AG04449 (cell line): ENCODE results near the gene FOXP1.

Experiments used
- CTCF ChIA-PET: fragments of 350-600 bp; formaldehyde crosslinking; extraction: SDS; loops from one replicate; lab custom pipeline; 2021; ENCODE audit warnings: antibody characterized with exemption; lab: Yijun Ruan, JAX
- POLR2A ChIA-PET: fragments of 400-600, 350-600 bp; formaldehyde crosslinking; extraction: SDS; loops from one replicate; lab custom pipeline; 2020; ENCODE audit warnings: antibody characterized with exemption, inconsistent platforms; lab: Yijun Ruan, JAX
- DNase-seq: peaks from one replicate; pipeline ENCODE4 v3.0.0-alpha.2; 2010; ENCODE audit warnings: low read depth, low spot score
- H3K4me3 ChIP-seq: 2 replicates; pipeline ENCODE4 v1.5.1; 2011; ENCODE audit warnings: low read depth, mild to moderate bottlenecking, control low read depth, low read length
- TF ChIP-seq, protein P1 (sequence below): IDR thresholded peaks from one replicate; pipeline ENCODE4 v1.5.1; 2011; ENCODE audit warnings: mild to moderate bottlenecking, moderate library complexity, low read length, control low read depth, inconsistent platforms; ENCODE audit not compliant: insufficient read depth; ENCODE audit errors: missing control alignments

FOXP1 gene

DNA sequence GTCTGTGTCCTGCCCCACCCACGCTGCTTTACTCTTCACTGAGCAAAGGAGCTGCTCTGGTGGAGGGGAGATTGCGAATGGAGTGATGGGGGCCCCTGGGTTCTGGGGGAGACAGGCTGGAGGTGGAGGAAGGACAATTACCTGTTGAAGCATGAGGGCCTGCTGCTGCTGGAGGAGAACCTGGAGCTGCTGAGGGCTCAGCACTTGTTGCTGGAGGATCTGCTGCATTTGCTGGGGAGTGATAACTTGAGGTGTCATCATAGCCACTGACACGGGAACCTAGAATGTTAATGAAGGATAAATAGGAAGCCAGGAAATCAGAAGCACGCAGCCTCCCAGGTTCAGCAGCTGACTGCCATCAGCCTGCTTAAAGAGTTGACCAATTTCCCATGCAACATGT lies 530.0 kb downstream of the FOXP1 start:
- TF ChIP-seq, protein P1, sequence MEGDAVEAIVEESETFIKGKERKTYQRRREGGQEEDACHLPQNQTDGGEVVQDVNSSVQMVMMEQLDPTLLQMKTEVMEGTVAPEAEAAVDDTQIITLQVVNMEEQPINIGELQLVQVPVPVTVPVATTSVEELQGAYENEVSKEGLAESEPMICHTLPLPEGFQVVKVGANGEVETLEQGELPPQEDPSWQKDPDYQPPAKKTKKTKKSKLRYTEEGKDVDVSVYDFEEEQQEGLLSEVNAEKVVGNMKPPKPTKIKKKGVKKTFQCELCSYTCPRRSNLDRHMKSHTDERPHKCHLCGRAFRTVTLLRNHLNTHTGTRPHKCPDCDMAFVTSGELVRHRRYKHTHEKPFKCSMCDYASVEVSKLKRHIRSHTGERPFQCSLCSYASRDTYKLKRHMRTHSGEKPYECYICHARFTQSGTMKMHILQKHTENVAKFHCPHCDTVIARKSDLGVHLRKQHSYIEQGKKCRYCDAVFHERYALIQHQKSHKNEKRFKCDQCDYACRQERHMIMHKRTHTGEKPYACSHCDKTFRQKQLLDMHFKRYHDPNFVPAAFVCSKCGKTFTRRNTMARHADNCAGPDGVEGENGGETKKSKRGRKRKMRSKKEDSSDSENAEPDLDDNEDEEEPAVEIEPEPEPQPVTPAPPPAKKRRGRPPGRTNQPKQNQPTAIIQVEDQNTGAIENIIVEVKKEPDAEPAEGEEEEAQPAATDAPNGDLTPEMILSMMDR, result no peak
- ChIA-PET CTCF (no interaction called here), POLR2A (interaction anchor here (1.5 kb wide), 1 partner anchor 11 kb away, joined by 4 read pairs; no protein-coding TSS in a partner anchor)
- DNase-seq, result no peak
- no peak overlapping the region for H3K4me3 ChIP-seq

GRCh38 chr3:71052716-71053115 lies 530.8 kb downstream of the FOXP1 start:
- POLR2A ChIA-PET, result interaction anchor here (1.0 to 1.5 kb wide), 2 partner anchors 12 to 50 kb away, joined by 3 to 4 read pairs; no protein-coding TSS in a partner anchor

DNA sequence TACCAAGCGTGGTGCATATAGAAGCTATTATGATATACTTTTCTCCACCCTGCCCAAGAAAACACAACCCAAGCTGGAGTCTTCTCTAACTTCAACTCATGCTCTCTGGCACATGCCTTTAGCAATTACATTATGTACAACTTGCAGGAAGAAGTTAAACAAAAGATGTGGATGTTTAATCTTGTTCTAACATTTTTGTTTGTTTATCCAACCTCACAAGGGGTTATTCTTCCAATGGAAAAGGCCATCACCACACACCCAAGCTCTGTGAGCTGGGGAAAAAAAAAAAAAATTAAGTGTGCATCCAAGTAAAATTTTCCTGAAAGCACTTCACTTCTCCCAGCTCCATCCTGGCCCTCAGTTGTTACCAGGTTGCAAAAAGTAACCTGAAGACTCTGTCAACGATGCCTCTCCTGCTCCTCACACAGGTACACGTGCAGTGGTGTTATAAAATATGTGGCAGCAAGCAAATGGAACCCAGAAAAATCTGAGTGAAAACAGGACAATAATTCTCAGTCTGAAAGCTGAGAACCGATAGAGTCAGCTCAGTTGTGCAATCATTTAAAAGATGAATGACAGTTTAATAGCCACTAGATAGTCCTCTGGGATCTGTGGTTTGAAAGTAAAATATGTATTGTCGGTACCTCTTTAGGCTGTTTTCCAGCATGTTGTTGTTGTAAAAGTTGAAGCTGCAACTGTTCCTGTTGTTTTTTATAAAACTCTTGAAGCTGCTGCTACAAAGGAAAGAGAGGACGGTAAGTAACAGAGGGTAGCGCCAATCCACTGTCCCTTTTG lies 531.4 kb downstream of the FOXP1 start:
- ChIA-PET POLR2A (interaction anchor here (0.6 to 1.5 kb wide), 3 partner anchors 12 to 537 kb away, joined by 3 to 4 read pairs (median 3); no protein-coding TSS in a partner anchor), CTCF (interaction anchor here (0.5 to 1.7 kb wide), 2 partner anchors 9 to 1858 kb away, joined by 3 to 4 read pairs; no protein-coding TSS in a partner anchor)
- TF ChIP-seq, protein P1, result no peak
- no peak overlapping the region for H3K4me3 ChIP-seq
- DNase-seq, result no peak

More at GRCh38 chr3:71052716-71053115, 530.8 kb downstream of the FOXP1 start:
- H3K4me3 ChIP-seq, result no peak overlapping the region
- CTCF ChIA-PET, result interaction anchor here (0.5 to 1.7 kb wide), 2 partner anchors 9 to 1857 kb away, joined by 3 to 4 read pairs; no protein-coding TSS in a partner anchor
- DNase-seq, result no peak
- TF ChIP-seq, protein P1, result no peak

DNA sequence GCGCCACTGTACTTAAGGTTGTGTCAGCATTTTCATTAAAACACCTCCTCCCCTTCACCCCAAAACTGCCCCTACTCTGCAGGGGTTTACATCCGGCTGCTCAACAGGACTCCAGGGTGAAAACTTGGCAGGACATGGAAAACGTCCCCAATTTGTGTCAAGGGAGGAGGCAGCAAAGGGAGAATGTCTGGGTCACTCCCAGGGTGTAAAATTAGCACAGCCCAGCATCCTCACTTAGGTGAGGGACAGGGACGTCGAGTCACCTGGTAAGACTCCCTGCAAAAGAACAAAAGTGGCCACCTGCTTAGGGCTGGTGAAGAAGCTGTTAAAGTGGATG lies 532.3 kb downstream of the FOXP1 start:
- ChIA-PET CTCF (no interaction called here), POLR2A (interaction anchor here (1.0 kb wide), 1 partner anchor 16 kb away, joined by 3 read pairs; no protein-coding TSS in a partner anchor)

GRCh38 chr3:71050538-71051258 lies 532.8 kb downstream of the FOXP1 start:
- TF ChIP-seq, protein P1, result no peak
- no peak overlapping the region for H3K4me3 ChIP-seq
- CTCF ChIA-PET, result no interaction called here
- DNase-seq, result no peak
- POLR2A ChIA-PET, result interaction anchor here (1.0 kb wide), 1 partner anchor 15 kb away, joined by 3 read pairs; no protein-coding TSS in a partner anchor

More for the DNA sequence above, 532.3 kb downstream of the FOXP1 start:
- H3K4me3 ChIP-seq, result no peak overlapping the region
- DNase-seq, result no peak
- TF ChIP-seq, protein P1, result no peak
